Measurements from ENCODE around the gene SLAIN2.

DNA sequence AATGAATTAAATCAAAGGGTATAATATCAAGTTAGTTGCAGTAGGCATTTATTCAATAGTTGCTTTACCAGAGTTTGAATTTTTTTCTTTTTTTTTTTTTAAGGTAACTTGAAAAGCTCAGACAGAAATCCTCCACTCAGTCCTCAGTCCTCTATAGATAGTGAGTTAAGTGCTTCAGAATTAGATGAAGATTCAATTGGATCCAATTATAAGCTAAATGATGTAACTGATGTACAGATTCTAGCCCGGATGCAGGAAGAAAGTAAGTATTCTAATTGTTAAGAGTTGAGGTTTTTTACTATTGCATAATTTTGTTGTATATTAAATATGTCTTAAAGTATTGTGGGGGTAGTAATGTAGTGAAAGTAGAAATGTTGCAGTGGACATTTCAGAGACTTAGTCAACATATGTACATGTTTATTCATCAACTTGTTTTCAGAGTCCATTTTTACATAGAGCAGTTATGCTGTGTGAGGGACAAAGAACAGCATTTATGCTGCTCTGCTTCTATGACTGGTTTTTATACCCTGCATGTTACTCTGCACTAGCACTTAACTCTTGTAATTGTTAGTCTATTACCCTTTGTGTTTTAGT, 38.4 kb downstream of the SLAIN2 start:
- TF ChIP-seq EZH2phosphoT487 (IDR thresholded peaks at IDR 0.05; ENCODE audit: borderline replicate concordance, low read length): no peak
- TF ChIP-seq, protein P1, sequence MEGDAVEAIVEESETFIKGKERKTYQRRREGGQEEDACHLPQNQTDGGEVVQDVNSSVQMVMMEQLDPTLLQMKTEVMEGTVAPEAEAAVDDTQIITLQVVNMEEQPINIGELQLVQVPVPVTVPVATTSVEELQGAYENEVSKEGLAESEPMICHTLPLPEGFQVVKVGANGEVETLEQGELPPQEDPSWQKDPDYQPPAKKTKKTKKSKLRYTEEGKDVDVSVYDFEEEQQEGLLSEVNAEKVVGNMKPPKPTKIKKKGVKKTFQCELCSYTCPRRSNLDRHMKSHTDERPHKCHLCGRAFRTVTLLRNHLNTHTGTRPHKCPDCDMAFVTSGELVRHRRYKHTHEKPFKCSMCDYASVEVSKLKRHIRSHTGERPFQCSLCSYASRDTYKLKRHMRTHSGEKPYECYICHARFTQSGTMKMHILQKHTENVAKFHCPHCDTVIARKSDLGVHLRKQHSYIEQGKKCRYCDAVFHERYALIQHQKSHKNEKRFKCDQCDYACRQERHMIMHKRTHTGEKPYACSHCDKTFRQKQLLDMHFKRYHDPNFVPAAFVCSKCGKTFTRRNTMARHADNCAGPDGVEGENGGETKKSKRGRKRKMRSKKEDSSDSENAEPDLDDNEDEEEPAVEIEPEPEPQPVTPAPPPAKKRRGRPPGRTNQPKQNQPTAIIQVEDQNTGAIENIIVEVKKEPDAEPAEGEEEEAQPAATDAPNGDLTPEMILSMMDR (conservative IDR thresholded peaks at IDR 0.05; ENCODE audit: low read depth, low read length): no peak
